Astrocyte (in vitro differentiated cells and primary cell): Measurements from ENCODE around the gene GMDS.

Source experiments
- EZH2 ChIP-seq: IDR thresholded peaks from 2 replicates; pipeline ENCODE4 v1.6.1; 2012; ENCODE audit warnings: mild to moderate bottlenecking, low read length, inconsistent platforms; ENCODE audit not compliant: insufficient read depth
- TF ChIP-seq, protein P1 (sequence below): IDR thresholded peaks from 2 replicates; pipeline ENCODE4 v1.5.1; 2011; ENCODE audit warnings: low read depth, mild to moderate bottlenecking, inconsistent platforms, low read length, moderate library complexity; ENCODE audit not compliant: insufficient read depth

DNA sequence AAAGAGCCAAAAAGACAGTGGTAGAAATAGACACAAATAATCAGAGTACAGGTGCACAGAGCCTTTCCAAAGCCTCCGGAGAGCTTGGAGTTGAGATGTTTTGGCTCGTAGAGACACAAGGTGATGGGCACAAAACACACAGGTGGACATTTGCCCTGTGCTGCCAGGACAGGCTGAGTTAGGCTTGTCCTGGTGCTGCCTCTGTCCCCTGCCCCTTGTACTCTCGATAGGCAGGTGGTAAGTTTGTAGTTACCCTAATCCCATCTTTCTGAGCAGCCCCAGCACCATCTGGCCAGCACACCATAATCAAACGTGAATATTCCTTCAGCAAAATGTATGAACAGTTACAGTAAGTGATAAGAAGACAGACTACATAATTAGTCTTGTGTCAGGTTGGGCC, 540.2 kb downstream of the GMDS start:
- TF ChIP-seq EZH2 = no peak
- TF ChIP-seq, protein P1, sequence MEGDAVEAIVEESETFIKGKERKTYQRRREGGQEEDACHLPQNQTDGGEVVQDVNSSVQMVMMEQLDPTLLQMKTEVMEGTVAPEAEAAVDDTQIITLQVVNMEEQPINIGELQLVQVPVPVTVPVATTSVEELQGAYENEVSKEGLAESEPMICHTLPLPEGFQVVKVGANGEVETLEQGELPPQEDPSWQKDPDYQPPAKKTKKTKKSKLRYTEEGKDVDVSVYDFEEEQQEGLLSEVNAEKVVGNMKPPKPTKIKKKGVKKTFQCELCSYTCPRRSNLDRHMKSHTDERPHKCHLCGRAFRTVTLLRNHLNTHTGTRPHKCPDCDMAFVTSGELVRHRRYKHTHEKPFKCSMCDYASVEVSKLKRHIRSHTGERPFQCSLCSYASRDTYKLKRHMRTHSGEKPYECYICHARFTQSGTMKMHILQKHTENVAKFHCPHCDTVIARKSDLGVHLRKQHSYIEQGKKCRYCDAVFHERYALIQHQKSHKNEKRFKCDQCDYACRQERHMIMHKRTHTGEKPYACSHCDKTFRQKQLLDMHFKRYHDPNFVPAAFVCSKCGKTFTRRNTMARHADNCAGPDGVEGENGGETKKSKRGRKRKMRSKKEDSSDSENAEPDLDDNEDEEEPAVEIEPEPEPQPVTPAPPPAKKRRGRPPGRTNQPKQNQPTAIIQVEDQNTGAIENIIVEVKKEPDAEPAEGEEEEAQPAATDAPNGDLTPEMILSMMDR = no peak
